Panc1 (cell line): ENCODE measurements around the gene DNAJC16. TPM values are rescaled to one million over a fixed set of nuclear protein-coding genes. Genes with fewer than 3 reads are reported as not detected.
A peak's percentile ranks its signal among the peaks of the same experiment; 100 is the strongest.

Experiments used
- ATAC-seq: fragments of 200-7000 bp; cut with Tn5 transposase; 2 replicates; pipeline ENCODE4 v1.9.1; 2020; ENCODE audit warnings: mild to moderate bottlenecking, moderate library complexity
- BruUV-seq: library from RNA; stranded (reverse); fragments of 400-500 nt; replicated peaks from 2 replicates; lab custom pipeline; 2021; lab: Mats Ljungman, UMichigan
- CTCF ChIA-PET: fragments of 300-600 bp; sonication (Branson Sonifier 250); formaldehyde crosslinking; loops from one replicate; lab custom pipeline; 2022; ENCODE audit warnings: antibody characterized with exemption; lab: Charles Lee
- POLR2A ChIA-PET: fragments of 300-600 bp; sonication (Branson Sonifier 250); formaldehyde crosslinking; loops from one replicate; lab custom pipeline; 2022; ENCODE audit warnings: antibody characterized with exemption; lab: Charles Lee
- DNase-seq: peaks from one replicate; pipeline ENCODE4 v3.0.0-alpha.2; 2010; ENCODE audit warnings: low read depth, low spot score
- H3K27ac ChIP-seq: 2 replicates; pipeline ENCODE4 v1.5.1; 2011; ENCODE audit warnings: mild to moderate bottlenecking, low read length, inconsistent platforms
- H3K27me3 ChIP-seq: fragments of 200-500 bp; sonication (Bioruptor generic); 2 replicates; pipeline ENCODE4 v1.6.0; 2014; ENCODE audit warnings: low read length, inconsistent platforms; ENCODE audit not compliant: control insufficient read depth, insufficient read depth
- H3K36me3 ChIP-seq: fragments of 200-500 bp; sonication (Bioruptor generic); 2 replicates; pipeline ENCODE4 v1.5.1; 2014; ENCODE audit warnings: inconsistent platforms, mild to moderate bottlenecking, low read length, moderate library complexity; ENCODE audit not compliant: control insufficient read depth, insufficient read depth
- H3K4me1 ChIP-seq: 2 replicates; pipeline ENCODE4 v1.5.1; 2011; ENCODE audit warnings: inconsistent platforms, mild to moderate bottlenecking, low read length, moderate library complexity; ENCODE audit not compliant: control insufficient read depth, insufficient read depth
- H3K4me3 ChIP-seq, 2 experiments: 2 replicates each; pipeline ENCODE4 v1.5.1; 2011 to 2012; ENCODE audit warnings: low read depth in 2 of 2, low read length in 2 of 2, mild to moderate bottlenecking in 2 of 2, inconsistent platforms in 1 of 2, moderate library complexity in 1 of 2
- H3K9me3 ChIP-seq: fragments of 200-500 bp; sonication (Bioruptor generic); 2 replicates; pipeline ENCODE4 v1.5.1; 2014; ENCODE audit warnings: low read depth, mild to moderate bottlenecking, inconsistent platforms, low read length, moderate library complexity; ENCODE audit not compliant: control insufficient read depth, insufficient read depth
- CTCF ChIP-seq: fragments of 450-650 bp; IDR thresholded peaks from 2 replicates; pipeline ENCODE4 v1.5.1; 2017; ENCODE audit warnings: mild to moderate bottlenecking
- POLR2AphosphoS5 ChIP-seq: IDR thresholded peaks from 2 replicates; pipeline ENCODE4 v1.6.1; 2012; ENCODE audit warnings: mild to moderate bottlenecking, low read depth, low read length, moderate library complexity
- REST ChIP-seq, 2 experiments: IDR thresholded peaks; 2 replicates each; pipeline ENCODE4 v1.6.1; 2011 to 2012; ENCODE audit warnings: low read depth in 2 of 2, control low read depth in 1 of 2, low read length in 1 of 2, mild to moderate bottlenecking in 1 of 2, moderate library complexity in 1 of 2; ENCODE audit not compliant: insufficient read depth in 1 of 2
- SIN3A ChIP-seq: IDR thresholded peaks from 2 replicates; pipeline ENCODE4 v1.6.1; 2012; ENCODE audit warnings: low read depth, mild to moderate bottlenecking, low read length, moderate library complexity, borderline replicate concordance; ENCODE audit not compliant: insufficient read depth
- TCF7L2 ChIP-seq: IDR thresholded peaks from 2 replicates; pipeline ENCODE4 v1.6.1; 2011; ENCODE audit warnings: mild to moderate bottlenecking, low read depth, low read length, inconsistent platforms
- in situ Hi-C: cut with HindIII; loops from 2 replicates; pipeline ENCODE4 v1.10.0; 2016; ENCODE audit warnings: low sequenced_read_pairs, low pct_unique_long_range_greater_than_20kb
- intact Hi-C: fragments of 100-400 bp; cut with micrococcal nuclease; formaldehyde crosslinking; loops from one replicate; pipeline ENCODE4 v1.10.0; 2022; ENCODE audit not compliant: unreplicated experiment
- total RNA-seq: library from RNA; stranded (reverse); gene quantifications from one replicate; pipeline ENCODE4 v1.2.1, GENCODE V29; 2021; ENCODE audit not compliant: unreplicated experiment

Gene DNAJC16
- total RNA-seq, 1 experiment from 2014 or later = 22.0 TPM

GRCh38 chr1:15575549-15576150, 49.0 kb downstream of the DNAJC16 start:
- H3K27ac ChIP-seq = no peak overlapping the region
- H3K4me3 ChIP-seq = no peak overlapping the region
- ChIA-PET CTCF (no interaction called here), POLR2A (no interaction called here)
- no peaks in the 10 kb centered on the region for H3K4me1 ChIP-seq
- TF ChIP-seq TCF7L2 (no peak), REST (IDR thresholded peaks at IDR 0.05; ENCODE audit: insufficient read depth in 1 of 2, low read depth in 2 of 2, low read length in 1 of 2) (no peak), POLR2AphosphoS5 (no peak), CTCF (no peak), SIN3A (no peak)
- DNase-seq (no peak), ATAC-seq (no peak)
- no peaks in the 10 kb centered on the region for H3K27me3 ChIP-seq
- H3K36me3 ChIP-seq = no peaks in the 10 kb centered on the region
- intact Hi-C loops = no loop called here
- no TSS peak for BruUV-seq
- H3K9me3 ChIP-seq = no peaks in the 10 kb centered on the region
- in situ Hi-C loops = no loop called here

GRCh38 chr1:15577691-15578090, 51.0 kb downstream of the DNAJC16 start:
- H3K9me3 ChIP-seq = no peaks in the 10 kb centered on the region
- POLR2A ChIA-PET = no interaction called here
- CTCF ChIA-PET = no interaction called here
- in situ Hi-C loops (no loop called here), intact Hi-C loops (no loop called here)
- BruUV-seq = no TSS peak
- H3K4me1 ChIP-seq = no peaks in the 10 kb centered on the region
- TF ChIP-seq POLR2AphosphoS5 (no peak), CTCF (no peak), TCF7L2 (no peak), SIN3A (no peak), REST (IDR thresholded peaks at IDR 0.05; ENCODE audit: insufficient read depth in 1 of 2, low read depth in 2 of 2, low read length in 1 of 2) (no peak)
- DNase-seq (no peak), ATAC-seq (peak; percentile 52; the same call in 1 of the 2 replicates)
- no peaks in the 10 kb centered on the region for H3K27me3 ChIP-seq
- no peak overlapping the region for H3K27ac ChIP-seq
- H3K4me3 ChIP-seq = no peak overlapping the region
- no peaks in the 10 kb centered on the region for H3K36me3 ChIP-seq
